ENCODE measurements around the gene CTXND1.

DNA sequence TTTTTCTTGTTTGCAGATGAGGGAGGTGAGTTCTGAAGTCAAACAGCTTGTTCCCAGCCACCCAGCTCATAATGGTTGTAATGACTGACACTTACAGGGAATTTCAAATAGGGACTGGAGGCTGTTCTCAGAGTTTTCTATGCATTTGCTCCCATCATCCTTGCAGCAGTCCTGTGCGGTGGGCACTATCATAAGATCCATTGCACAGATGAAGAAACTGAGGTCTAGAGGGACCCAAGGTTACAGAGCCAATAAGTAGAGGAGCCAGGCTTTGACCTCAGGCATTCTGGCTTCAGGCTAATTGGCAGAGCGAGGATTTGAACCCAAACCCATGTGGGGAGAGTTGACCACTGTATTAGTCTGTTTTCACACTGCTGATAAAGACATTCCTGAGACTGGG lies 66.9 kb downstream of the CTXND1 start:
- TF ChIP-seq CENPT (CRISPR knock-in tag; IDR thresholded peaks at IDR 0.05; ENCODE audit: low read depth) (no peak), ETV5 (CRISPR knock-in tag; IDR thresholded peaks at IDR 0.05; ENCODE audit: borderline replicate concordance) (no peak), ZC3H13 (CRISPR knock-in tag; IDR thresholded peaks at IDR 0.05) (no peak), CREB1 (IDR thresholded peaks at IDR 0.05) (no peak), CREB1 (CRISPR knock-in tag; IDR thresholded peaks at IDR 0.05) (no peak), POLR2AphosphoS5 (IDR thresholded peaks at IDR 0.05; ENCODE audit: low read depth, low read length) (no peak), ZFYVE20 (CRISPR knock-in tag; IDR thresholded peaks at IDR 0.05; ENCODE audit: borderline replicate concordance, low read depth) (no peak), ZFY (CRISPR knock-in tag; IDR thresholded peaks at IDR 0.05) (no peak), PTBP1 (IDR thresholded peaks at IDR 0.05; ENCODE audit: low read depth, low read length, poor library complexity, severe bottlenecking) (no peak), ZFP82 (CRISPR knock-in tag; IDR thresholded peaks at IDR 0.05; ENCODE audit: borderline replicate concordance) (no peak)
- TF ChIP-seq, protein P1, sequence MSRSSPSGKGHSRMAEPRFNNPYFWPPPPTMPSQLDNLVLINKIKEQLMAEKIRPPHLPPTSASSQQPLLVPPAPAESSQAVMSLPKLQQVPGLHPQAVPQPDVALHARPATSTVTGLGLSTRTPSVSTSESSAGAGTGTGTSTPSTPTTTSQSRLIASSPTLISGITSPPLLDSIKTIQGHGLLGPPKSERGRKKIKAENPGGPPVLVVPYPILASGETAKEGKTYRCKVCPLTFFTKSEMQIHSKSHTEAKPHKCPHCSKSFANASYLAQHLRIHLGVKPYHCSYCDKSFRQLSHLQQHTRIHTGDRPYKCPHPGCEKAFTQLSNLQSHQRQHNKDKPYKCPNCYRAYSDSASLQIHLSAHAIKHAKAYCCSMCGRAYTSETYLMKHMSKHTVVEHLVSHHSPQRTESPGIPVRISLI (CRISPR knock-in tag; IDR thresholded peaks at IDR 0.05; ENCODE audit: borderline replicate concordance): no peak

All from HepG2 (cell line).